H9 (cell line): ENCODE measurements around the gene DCST2. TPM values are rescaled to one million over a fixed set of nuclear protein-coding genes. Genes with fewer than 3 reads are reported as not detected.

Source experiments
- DNase-seq: peaks from one replicate; pipeline ENCODE4 v3.0.0-alpha.2; 2017
- H2AFZ ChIP-seq: one replicate; pipeline ENCODE4 v1.6.1; 2013; ENCODE audit warnings: mild to moderate bottlenecking, low read length, control low read depth, moderate library complexity
- H2AK5ac ChIP-seq: 2 replicates; pipeline ENCODE4 v1.6.1; 2013; ENCODE audit warnings: low read length, control low read depth, mixed read lengths; ENCODE audit not compliant: insufficient read length
- H2BK120ac ChIP-seq: one replicate; pipeline ENCODE4 v1.6.1; 2013; ENCODE audit warnings: low read depth, mild to moderate bottlenecking, low read length, control low read depth, inconsistent platforms; ENCODE audit not compliant: poor library complexity, severe bottlenecking
- H2BK12ac ChIP-seq: 2 replicates; pipeline ENCODE4 v1.6.1; 2013; ENCODE audit warnings: low read length, control low read depth, mixed read lengths, low read depth; ENCODE audit not compliant: insufficient read length
- H2BK15ac ChIP-seq: 2 replicates; pipeline ENCODE4 v1.6.1; 2013; ENCODE audit warnings: low read depth, low read length, control low read depth
- H2BK20ac ChIP-seq: one replicate; pipeline ENCODE4 v1.6.1; 2013; ENCODE audit warnings: low read depth, mild to moderate bottlenecking, low read length, control low read depth, inconsistent platforms; ENCODE audit not compliant: poor library complexity, severe bottlenecking
- H2BK5ac ChIP-seq: 2 replicates; pipeline ENCODE4 v1.6.1; 2013; ENCODE audit warnings: low read length, control low read depth, mixed read lengths; ENCODE audit not compliant: insufficient read length
- H3K14ac ChIP-seq: 2 replicates; pipeline ENCODE4 v1.6.1; 2013; ENCODE audit warnings: low read length, control low read depth; ENCODE audit not compliant: insufficient read depth
- H3K18ac ChIP-seq: 2 replicates; pipeline ENCODE4 v1.6.1; 2013; ENCODE audit warnings: low read depth, mild to moderate bottlenecking, mixed read lengths, low read length, control low read depth; ENCODE audit not compliant: insufficient read length
- H3K23ac ChIP-seq: 2 replicates; pipeline ENCODE4 v1.6.1; 2013; ENCODE audit warnings: low read length, control low read depth, mixed read lengths, low read depth; ENCODE audit not compliant: insufficient read length
- H3K23me2 ChIP-seq: 2 replicates; pipeline ENCODE4 v1.6.1; 2013; ENCODE audit warnings: low read depth, mild to moderate bottlenecking, mixed read lengths, low read length, control low read depth; ENCODE audit not compliant: insufficient read length, poor library complexity, severe bottlenecking
- H3K27ac ChIP-seq: 2 replicates; pipeline ENCODE4 v1.5.1; 2013; ENCODE audit warnings: low read length, control low read depth, mixed read lengths, low read depth; ENCODE audit not compliant: insufficient read length
- H3K27me3 ChIP-seq: 2 replicates; pipeline ENCODE4 v1.6.1; 2013; ENCODE audit warnings: low read length, control low read depth, inconsistent platforms; ENCODE audit not compliant: insufficient read depth
- H3K4ac ChIP-seq: 2 replicates; pipeline ENCODE4 v1.6.1; 2013; ENCODE audit warnings: low read depth, mild to moderate bottlenecking, control low read depth, inconsistent platforms, low read length, moderate library complexity
- H3K4me1 ChIP-seq: 2 replicates; pipeline ENCODE4 v1.6.1; 2013; ENCODE audit warnings: low read length, control low read depth, inconsistent platforms; ENCODE audit not compliant: insufficient read depth
- H3K4me2 ChIP-seq: 2 replicates; pipeline ENCODE4 v1.6.1; 2013; ENCODE audit warnings: low read length, control low read depth, mixed read lengths; ENCODE audit not compliant: insufficient read length, insufficient read depth
- H3K56ac ChIP-seq: 2 replicates; pipeline ENCODE4 v1.6.1; 2013; ENCODE audit warnings: low read depth, mild to moderate bottlenecking, mixed read lengths, low read length, control low read depth; ENCODE audit not compliant: insufficient read length
- H3K79me1 ChIP-seq: 2 replicates; pipeline ENCODE4 v1.6.1; 2013; ENCODE audit warnings: low read depth, mild to moderate bottlenecking, moderate library complexity, low read length, control low read depth, inconsistent platforms; ENCODE audit not compliant: insufficient read depth, poor library complexity, severe bottlenecking
- H3K79me2 ChIP-seq: 2 replicates; pipeline ENCODE4 v1.6.1; 2013; ENCODE audit warnings: low read length, control low read depth, inconsistent platforms; ENCODE audit not compliant: insufficient read depth
- H3K9ac ChIP-seq: 2 replicates; pipeline ENCODE4 v1.6.1; 2013; ENCODE audit warnings: low read length, control low read depth, mixed read lengths; ENCODE audit not compliant: insufficient read length; ENCODE audit errors: extremely low read depth
- H3K9me3 ChIP-seq: one replicate; pipeline ENCODE4 v1.6.1; 2013; ENCODE audit warnings: low read depth, low read length, inconsistent platforms; ENCODE audit not compliant: control insufficient read depth
- H3T11ph ChIP-seq: one replicate; pipeline ENCODE4 v1.6.1; 2013; ENCODE audit warnings: mild to moderate bottlenecking, low read length, control low read depth, inconsistent platforms
- H4K20me1 ChIP-seq: one replicate; pipeline ENCODE4 v1.6.1; 2013; ENCODE audit not compliant: control insufficient read depth, insufficient read length, insufficient read depth
- H4K5ac ChIP-seq: 2 replicates; pipeline ENCODE4 v1.6.1; 2013; ENCODE audit warnings: low read depth, mild to moderate bottlenecking, mixed read lengths, low read length, control low read depth; ENCODE audit not compliant: insufficient read length
- H4K8ac ChIP-seq: replicated peaks from 2 replicates; pipeline ENCODE4 v1.6.1; 2013; ENCODE audit warnings: low read length, control low read depth, mixed read lengths, low read depth; ENCODE audit not compliant: insufficient read length
- H4K91ac ChIP-seq: 2 replicates; pipeline ENCODE4 v1.6.1; 2013; ENCODE audit warnings: low read depth, mild to moderate bottlenecking, moderate library complexity, mixed read lengths, low read length, control low read depth; ENCODE audit not compliant: insufficient read length
- H3K27ac Mint-ChIP-seq, 3 experiments: 2 replicates in 2 of 3; 3 replicates in 1 of 3; pipeline ENCODE4 v1.8.0; 2020 to 2021; ENCODE audit warnings: mixed read lengths in 3 of 3, mild to moderate bottlenecking in 1 of 3, moderate library complexity in 1 of 3
- H3K27me3 Mint-ChIP-seq: 2 replicates; pipeline ENCODE4 v1.8.0; 2021; ENCODE audit warnings: low read depth, mild to moderate bottlenecking, moderate library complexity, mixed read lengths
- H3K36me3 Mint-ChIP-seq, 3 experiments: 2 replicates in 2 of 3; 3 replicates in 1 of 3; pipeline ENCODE4 v1.8.0; 2020 to 2021; ENCODE audit warnings: low read depth in 3 of 3, mixed read lengths in 3 of 3; ENCODE audit not compliant: insufficient read depth in 1 of 3
- H3K4me1 Mint-ChIP-seq, 2 experiments: 2 replicates each; pipeline ENCODE4 v1.8.0; 2020; ENCODE audit warnings: mixed read lengths in 2 of 2
- H3K4me3 Mint-ChIP-seq, 2 experiments: 2 replicates in 1 of 2; 3 replicates in 1 of 2; pipeline ENCODE4 v1.8.0; 2020 to 2021; ENCODE audit warnings: mild to moderate bottlenecking in 2 of 2, mixed read lengths in 2 of 2, moderate library complexity in 1 of 2
- H3K9me3 Mint-ChIP-seq, 2 experiments: 2 replicates in 1 of 2; 3 replicates in 1 of 2; pipeline ENCODE4 v1.8.0; 2020; ENCODE audit warnings: mild to moderate bottlenecking in 2 of 2, mixed read lengths in 2 of 2, moderate library complexity in 1 of 2
- CTCF ChIP-seq: fragments of 200-600 bp; sonication (generic); conservative IDR thresholded peaks from 3 replicates; pipeline ENCODE4 v1.8.0; 2021; ENCODE audit warnings: antibody characterized with exemption, mild to moderate bottlenecking
- WGBS: extraction: QIAGEN DNeasy Blood & Tissue Kit; methylation state at CpG from one replicate; pipeline ENCODE4 v1.1.7; 2013; ENCODE audit warnings: missing lambda C conversion rate, low lambda C conversion rate, mixed read lengths; ENCODE audit not compliant: insufficient read length; ENCODE audit errors: extremely low coverage; 5-methylcytosine and 5-hydroxymethylcytosine counted together
- total RNA-seq: library from RNA; stranded (reverse); gene quantifications from 2 replicates; pipeline ENCODE4 v1.2.1, GENCODE V29; 2021

Gene DCST2
- total RNA-seq, 1 experiment from 2014 or later = 0.35 TPM

GRCh38 chr1:155071701-155072100, 38.1 kb upstream of the DCST2 start:
- Histone ChIP-seq H2BK5ac (no peak overlapping the region), H3K18ac (no peak overlapping the region), H3K9ac (no peak overlapping the region), H3K4me1 (peaks cover 3% of the 10 kb centered on the region; the same call in 1 of the 2 replicates), H4K20me1 (no peaks in the 10 kb centered on the region), H3K79me1 (no peaks in the 10 kb centered on the region), H3K23me2 (peaks cover 9% of the 10 kb centered on the region), H3K4ac (no peak overlapping the region), H3K27me3 (no peaks in the 10 kb centered on the region; the same call in 1 of the 2 replicates), H2BK15ac (no peak overlapping the region), H3K56ac (no peak overlapping the region), H2BK120ac (no peak overlapping the region), H3K23ac (no peak overlapping the region), H4K91ac (no peak overlapping the region), H2AFZ (no peak overlapping the region), H3T11ph (no peak overlapping the region), H4K8ac (no peak overlapping the region), H3K4me2 (peak overlapping the region; percentile 75), H3K27ac (no peak overlapping the region), H4K5ac (no peak overlapping the region), H2AK5ac (no peak overlapping the region), H3K14ac (no peak overlapping the region), H3K9me3 (no peaks in the 10 kb centered on the region), H2BK12ac (no peak overlapping the region), H2BK20ac (no peak overlapping the region), H3K79me2 (no peaks in the 10 kb centered on the region)
- H3K4me3 Mint-ChIP-seq = peak overlapping the region; percentile 58 to 79
- peak; percentile 91 for DNase-seq
- no peak for TF ChIP-seq CTCF
- H3K27ac Mint-ChIP-seq = peak overlapping the region in 2 of 3 experiments; percentile 71 to 76; a peak in 5 of 7 replicates
- H3K9me3 Mint-ChIP-seq = no peaks in the 10 kb centered on the region
- H3K4me1 Mint-ChIP-seq = peaks cover 33 to 44% of the 10 kb centered on the region in 2 experiments
- H3K27me3 Mint-ChIP-seq = peaks cover 43% of the 10 kb centered on the region
- WGBS = no CpG with 5 or more reads among the region's 14 CpGs
- peaks cover 9 to 23% (median 22%) of the 10 kb centered on the region in 3 experiments for H3K36me3 Mint-ChIP-seq
